ENCODE results near the gene ARHGAP26.

The ARHGAP26 gene

DNA sequence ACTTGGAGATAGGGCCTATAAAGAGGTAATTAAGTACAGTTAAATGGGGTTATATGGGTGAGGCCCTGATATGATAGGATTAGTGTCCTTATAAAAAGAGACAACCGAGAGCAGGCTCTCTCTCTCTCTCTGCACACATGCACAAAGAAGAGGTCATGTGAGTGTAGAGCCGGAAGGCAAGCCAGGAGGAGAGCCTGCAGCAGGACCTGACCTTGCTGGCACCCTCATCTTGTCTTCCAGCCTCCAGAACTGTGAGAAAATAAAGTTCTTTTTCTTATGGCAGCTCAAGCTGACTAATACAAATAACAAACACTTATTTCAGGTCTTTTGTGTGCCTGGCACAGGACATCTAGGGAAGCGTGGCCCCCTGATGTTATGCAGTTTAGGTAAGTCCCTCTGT lies 62.1 kb downstream of the ARHGAP26 start:
- no peak overlapping the region for H2AFZ ChIP-seq (ENCODE audit: low read depth, low read length)
- no peaks in the 10 kb centered on the region for H3K27me3 ChIP-seq (ENCODE audit: control insufficient read depth in 1 of 2, insufficient read depth in 1 of 2, low read length in 2 of 2)
- H2BK15ac ChIP-seq (ENCODE audit: low read depth, poor library complexity, severe bottlenecking): no peak overlapping the region
- no peaks in the 10 kb centered on the region for H3K36me3 ChIP-seq (ENCODE audit: control insufficient read depth in 1 of 2, insufficient read depth in 2 of 2, low read depth in 1 of 2, low read length in 2 of 2)
- no peak overlapping the region for H3K23ac ChIP-seq (ENCODE audit: low read length in 2 of 2)
- peaks cover 33% of the 10 kb centered on the region for H3K79me1 ChIP-seq (replicated peaks; ENCODE audit: low read length, poor library complexity, severe bottlenecking)
- H3K9me3 ChIP-seq (ENCODE audit: control insufficient read depth, low read length): no peaks in the 10 kb centered on the region
- peak overlapping the region; percentile 74 for H2AK5ac ChIP-seq (ENCODE audit: low read length, severe bottlenecking)
- no peak overlapping the region for H3K27ac ChIP-seq (ENCODE audit: low read length, poor library complexity, severe bottlenecking)
- H2BK120ac ChIP-seq (ENCODE audit: low read depth, low read length): no peak overlapping the region
- H4K91ac ChIP-seq (ENCODE audit: low read length): no peak overlapping the region
- no peak overlapping the region for H2BK5ac ChIP-seq (ENCODE audit: low read depth, low read length, poor library complexity, severe bottlenecking)
- H3K4me3 ChIP-seq (ENCODE audit: insufficient read depth in 1 of 2, low read depth in 1 of 2, low read length in 2 of 2): no peak overlapping the region
- H3K9ac ChIP-seq (ENCODE audit: low read length): no peak overlapping the region
- H3K4ac ChIP-seq (ENCODE audit: low read depth in 1 of 2, low read length in 2 of 2): no peak overlapping the region
- peaks cover 11% of the 10 kb centered on the region for H3K4me1 ChIP-seq (ENCODE audit: control insufficient read depth, insufficient read depth, low read depth, low read length)
- H3K14ac ChIP-seq (ENCODE audit: low read length in 2 of 2): no peak overlapping the region
- WGBS: 90% methylated on average over 3 of the region's 3 CpGs
- no peak for DNase-seq
- no peak overlapping the region for H4K8ac ChIP-seq (ENCODE audit: low read length)
- H3K18ac ChIP-seq (ENCODE audit: low read depth in 1 of 2, low read length in 2 of 2): no peak overlapping the region
- no peak overlapping the region for H2BK12ac ChIP-seq (ENCODE audit: low read length in 2 of 2)
- H3K4me2 ChIP-seq (ENCODE audit: low read length, poor library complexity, severe bottlenecking): no peak overlapping the region

DNA sequence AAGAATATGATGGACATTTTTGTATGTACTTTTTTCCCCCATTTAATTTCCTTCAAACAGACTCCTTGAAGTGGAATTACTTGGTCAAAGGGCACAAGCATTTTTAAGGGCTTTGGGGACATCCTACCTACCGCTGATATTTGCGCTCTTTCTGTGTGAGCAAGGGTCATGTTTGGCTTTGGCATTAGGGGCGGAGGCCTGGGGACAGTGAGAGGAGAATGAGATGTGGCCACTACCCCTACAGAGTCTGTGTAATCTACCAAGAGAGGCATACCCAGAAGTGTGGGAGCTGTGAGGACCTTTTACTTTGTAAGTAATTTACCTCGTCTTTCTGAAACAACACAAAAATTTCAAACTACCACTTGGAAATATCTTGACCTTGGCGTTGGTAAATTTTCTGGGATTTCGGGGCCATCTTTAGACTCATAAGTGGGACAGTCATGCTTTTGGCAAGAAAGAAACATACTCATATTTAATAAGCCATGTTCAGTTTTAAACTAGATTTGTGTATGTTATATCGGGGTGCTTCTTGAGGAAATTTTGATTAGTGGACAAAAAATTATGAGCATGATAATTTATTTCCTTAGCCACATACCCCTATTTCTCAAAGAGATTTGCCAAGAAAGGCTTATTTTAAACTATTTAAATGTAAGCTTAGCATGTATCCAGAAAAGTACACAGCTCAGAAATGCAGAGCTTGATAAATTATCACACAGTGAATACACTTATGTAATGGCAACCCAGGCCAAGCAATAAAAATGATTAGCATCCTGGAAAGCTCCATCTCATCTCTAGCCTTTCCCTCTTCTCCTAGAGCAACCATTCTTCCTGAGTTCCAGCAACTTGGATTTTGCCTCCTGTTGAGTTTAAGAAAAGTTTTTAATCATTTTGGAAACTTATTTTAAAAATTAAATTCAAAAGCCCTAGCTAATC lies 63.6 kb downstream of the ARHGAP26 start:
- Histone ChIP-seq H2BK5ac (ENCODE audit: low read depth, low read length, poor library complexity, severe bottlenecking) (no peak overlapping the region), H4K8ac (ENCODE audit: low read length) (no peak overlapping the region), H4K91ac (ENCODE audit: low read length) (no peak overlapping the region), H3K27ac (ENCODE audit: low read length, poor library complexity, severe bottlenecking) (no peak overlapping the region), H3K14ac (ENCODE audit: low read length in 2 of 2) (no peak overlapping the region), H3K36me3 (ENCODE audit: control insufficient read depth in 1 of 2, insufficient read depth in 2 of 2, low read depth in 1 of 2, low read length in 2 of 2) (no peaks in the 10 kb centered on the region), H3K4ac (ENCODE audit: low read depth in 1 of 2, low read length in 2 of 2) (no peak overlapping the region), H3K27me3 (ENCODE audit: control insufficient read depth in 1 of 2, insufficient read depth in 1 of 2, low read length in 2 of 2) (no peaks in the 10 kb centered on the region), H3K18ac (ENCODE audit: low read depth in 1 of 2, low read length in 2 of 2) (no peak overlapping the region), H2BK15ac (ENCODE audit: low read depth, poor library complexity, severe bottlenecking) (no peak overlapping the region), H3K23ac (ENCODE audit: low read length in 2 of 2) (no peak overlapping the region), H3K4me1 (ENCODE audit: control insufficient read depth, insufficient read depth, low read depth, low read length) (peaks cover 8% of the 10 kb centered on the region), H3K9me3 (ENCODE audit: control insufficient read depth, low read length) (no peaks in the 10 kb centered on the region), H3K79me1 (replicated peaks; ENCODE audit: low read length, poor library complexity, severe bottlenecking) (peaks cover 35% of the 10 kb centered on the region), H2BK12ac (ENCODE audit: low read length in 2 of 2) (no peak overlapping the region), H3K4me2 (ENCODE audit: low read length, poor library complexity, severe bottlenecking) (no peak overlapping the region), H2AK5ac (ENCODE audit: low read length, severe bottlenecking) (peak overlapping the region; percentile 11), H3K4me3 (ENCODE audit: insufficient read depth in 1 of 2, low read depth in 1 of 2, low read length in 2 of 2) (no peak overlapping the region), H2BK120ac (ENCODE audit: low read depth, low read length) (no peak overlapping the region), H3K9ac (ENCODE audit: low read length) (no peak overlapping the region), H2AFZ (ENCODE audit: low read depth, low read length) (no peak overlapping the region)
- WGBS: 99% methylated on average over 6 of the region's 7 CpGs
- DNase-seq: no peak

DNA sequence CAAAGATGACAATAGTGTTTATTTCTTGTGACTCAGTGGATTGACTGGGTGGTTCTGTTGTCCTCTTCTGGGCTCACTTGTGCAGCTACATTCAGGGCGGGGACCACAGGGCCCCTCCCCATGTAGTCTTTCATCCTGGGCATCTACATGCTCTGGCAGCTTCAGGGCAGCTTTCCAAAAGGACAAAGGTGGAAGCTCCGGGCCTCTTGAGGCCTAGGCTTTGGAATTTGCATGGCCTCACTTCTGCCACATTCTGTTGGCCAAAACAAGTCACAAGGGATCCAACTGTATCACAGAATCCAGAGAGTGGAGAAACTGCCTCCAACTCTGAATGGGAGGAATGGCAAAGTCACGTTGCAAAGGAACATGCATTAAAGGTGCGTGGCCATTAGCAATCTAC lies 64.3 kb downstream of the ARHGAP26 start:
- Histone ChIP-seq H3K23ac (ENCODE audit: low read length in 2 of 2) (no peak overlapping the region), H3K27ac (ENCODE audit: low read length, poor library complexity, severe bottlenecking) (no peak overlapping the region), H3K4me3 (ENCODE audit: insufficient read depth in 1 of 2, low read depth in 1 of 2, low read length in 2 of 2) (no peak overlapping the region), H4K91ac (ENCODE audit: low read length) (no peak overlapping the region), H3K27me3 (ENCODE audit: control insufficient read depth in 1 of 2, insufficient read depth in 1 of 2, low read length in 2 of 2) (no peaks in the 10 kb centered on the region), H2BK120ac (ENCODE audit: low read depth, low read length) (no peak overlapping the region), H2AFZ (ENCODE audit: low read depth, low read length) (no peak overlapping the region), H3K4ac (ENCODE audit: low read depth in 1 of 2, low read length in 2 of 2) (no peak overlapping the region), H3K36me3 (ENCODE audit: control insufficient read depth in 1 of 2, insufficient read depth in 2 of 2, low read depth in 1 of 2, low read length in 2 of 2) (no peaks in the 10 kb centered on the region), H3K14ac (ENCODE audit: low read length in 2 of 2) (no peak overlapping the region), H2AK5ac (ENCODE audit: low read length, severe bottlenecking) (peak overlapping the region; percentile 31), H4K8ac (ENCODE audit: low read length) (no peak overlapping the region), H3K4me2 (ENCODE audit: low read length, poor library complexity, severe bottlenecking) (no peak overlapping the region), H2BK15ac (ENCODE audit: low read depth, poor library complexity, severe bottlenecking) (no peak overlapping the region), H2BK5ac (ENCODE audit: low read depth, low read length, poor library complexity, severe bottlenecking) (no peak overlapping the region), H3K79me1 (replicated peaks; ENCODE audit: low read length, poor library complexity, severe bottlenecking) (peaks cover 30% of the 10 kb centered on the region), H3K4me1 (ENCODE audit: control insufficient read depth, insufficient read depth, low read depth, low read length) (peaks cover 6% of the 10 kb centered on the region), H2BK12ac (ENCODE audit: low read length in 2 of 2) (no peak overlapping the region), H3K9ac (ENCODE audit: low read length) (no peak overlapping the region), H3K18ac (ENCODE audit: low read depth in 1 of 2, low read length in 2 of 2) (no peak overlapping the region), H3K9me3 (ENCODE audit: control insufficient read depth, low read length) (no peaks in the 10 kb centered on the region)
- DNase-seq: no peak
- over 99% methylated on average over 4 of the region's 4 CpGs for WGBS

DNA sequence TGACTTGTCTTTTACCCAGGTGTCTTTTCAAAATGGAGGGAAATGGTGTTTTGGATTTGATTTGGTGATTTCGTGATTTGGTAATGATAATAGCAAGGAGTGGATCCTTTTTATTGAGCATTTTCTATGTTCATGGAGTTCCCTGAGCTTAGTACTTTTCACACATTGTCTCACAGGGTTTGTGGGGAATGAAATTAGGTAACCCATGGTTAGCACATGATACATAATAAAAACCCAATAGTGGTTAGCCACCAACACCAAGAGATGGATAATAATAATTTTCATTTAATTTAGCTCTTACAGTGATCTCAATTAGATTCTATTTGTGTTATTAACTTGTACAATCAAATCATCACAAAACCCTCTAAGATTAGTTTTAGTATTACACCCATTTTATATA lies 65.4 kb downstream of the ARHGAP26 start:
- Histone ChIP-seq H3K9me3 (ENCODE audit: control insufficient read depth, low read length) (no peaks in the 10 kb centered on the region), H3K23ac (ENCODE audit: low read length in 2 of 2) (no peak overlapping the region), H2AFZ (ENCODE audit: low read depth, low read length) (no peak overlapping the region), H4K8ac (ENCODE audit: low read length) (no peak overlapping the region), H2BK5ac (ENCODE audit: low read depth, low read length, poor library complexity, severe bottlenecking) (no peak overlapping the region), H3K18ac (ENCODE audit: low read depth in 1 of 2, low read length in 2 of 2) (no peak overlapping the region), H2BK12ac (ENCODE audit: low read length in 2 of 2) (no peak overlapping the region), H3K36me3 (ENCODE audit: control insufficient read depth in 1 of 2, insufficient read depth in 2 of 2, low read depth in 1 of 2, low read length in 2 of 2) (no peaks in the 10 kb centered on the region), H2AK5ac (ENCODE audit: low read length, severe bottlenecking) (no peak overlapping the region), H3K27ac (ENCODE audit: low read length, poor library complexity, severe bottlenecking) (no peak overlapping the region), H3K14ac (ENCODE audit: low read length in 2 of 2) (no peak overlapping the region), H3K4me2 (ENCODE audit: low read length, poor library complexity, severe bottlenecking) (no peak overlapping the region), H4K91ac (ENCODE audit: low read length) (no peak overlapping the region), H3K4ac (ENCODE audit: low read depth in 1 of 2, low read length in 2 of 2) (no peak overlapping the region), H3K4me1 (ENCODE audit: control insufficient read depth, insufficient read depth, low read depth, low read length) (peaks cover 4% of the 10 kb centered on the region), H3K79me1 (replicated peaks; ENCODE audit: low read length, poor library complexity, severe bottlenecking) (peaks cover 27% of the 10 kb centered on the region), H3K4me3 (ENCODE audit: insufficient read depth in 1 of 2, low read depth in 1 of 2, low read length in 2 of 2) (no peak overlapping the region), H3K27me3 (ENCODE audit: control insufficient read depth in 1 of 2, insufficient read depth in 1 of 2, low read length in 2 of 2) (no peaks in the 10 kb centered on the region), H2BK15ac (ENCODE audit: low read depth, poor library complexity, severe bottlenecking) (no peak overlapping the region), H3K9ac (ENCODE audit: low read length) (no peak overlapping the region), H2BK120ac (ENCODE audit: low read depth, low read length) (no peak overlapping the region)
- no peak for DNase-seq
- 100% methylated on average over 1 of the region's 1 CpG for WGBS
